CD4-positive, alpha-beta T cell treated with Interleukin-17A for 4 hours (primary cell): ENCODE results near the gene S1PR5.

ENCODE experiments used
- DNase-seq: peaks from one replicate; pipeline ENCODE4 v3.0.0-alpha.2; 2020; ENCODE audit warnings: mixed read lengths

S1PR5 gene

GRCh38 chr19:10464456-10464855, 52.8 kb downstream of the S1PR5 start:
- DNase-seq, result no peak
